GM19452 (cell line): ENCODE data around the gene OXSR1.
"Not testable (repeated sequence)": the region's sequence is repeated elsewhere in the genome, so short reads cannot be mapped to it uniquely, and the experiment has no call there.

ENCODE experiments used
- ATAC-seq: cut with Tn5 transposase; IDR thresholded peaks from one replicate; pipeline ENCODE4 v1.9.1; 2021; ENCODE audit not compliant: unreplicated experiment

OXSR1 gene

DNA sequence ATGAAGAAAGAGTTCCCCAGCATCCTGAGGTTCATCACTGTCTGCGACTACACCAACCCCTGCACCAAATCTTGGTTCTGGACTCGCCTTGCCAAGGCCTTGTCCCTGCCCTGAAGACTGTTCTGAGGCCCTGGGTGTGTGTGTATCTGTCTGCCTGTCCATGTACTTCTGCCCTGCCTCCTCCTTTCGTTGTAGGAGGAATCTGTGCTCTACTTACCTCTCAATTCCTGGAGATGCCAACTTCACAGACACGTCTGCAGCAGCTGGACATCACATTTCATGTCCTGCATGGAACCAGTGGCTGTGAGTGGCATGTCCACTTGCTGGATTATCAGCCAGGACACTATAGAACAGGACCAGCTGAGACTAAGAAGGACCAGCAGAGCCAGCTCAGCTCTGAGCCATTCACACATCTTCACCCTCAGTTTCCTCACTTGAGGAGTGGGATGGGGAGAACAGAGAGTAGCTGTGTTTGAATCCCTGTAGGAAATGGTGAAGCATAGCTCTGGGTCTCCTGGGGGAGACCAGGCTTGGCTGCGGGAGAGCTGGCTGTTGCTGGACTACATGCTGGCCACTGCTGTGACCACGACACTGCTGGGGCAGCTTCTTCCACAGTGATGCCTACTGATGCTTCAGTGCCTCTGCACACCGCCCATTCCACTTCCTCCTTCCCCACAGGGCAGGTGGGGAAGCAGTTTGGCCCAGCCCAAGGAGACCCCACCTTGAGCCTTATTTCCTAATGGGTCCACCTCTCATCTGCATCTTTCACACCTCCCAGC lies 24.0 kb upstream of the OXSR1 start:
- ATAC-seq = no peak

DNA sequence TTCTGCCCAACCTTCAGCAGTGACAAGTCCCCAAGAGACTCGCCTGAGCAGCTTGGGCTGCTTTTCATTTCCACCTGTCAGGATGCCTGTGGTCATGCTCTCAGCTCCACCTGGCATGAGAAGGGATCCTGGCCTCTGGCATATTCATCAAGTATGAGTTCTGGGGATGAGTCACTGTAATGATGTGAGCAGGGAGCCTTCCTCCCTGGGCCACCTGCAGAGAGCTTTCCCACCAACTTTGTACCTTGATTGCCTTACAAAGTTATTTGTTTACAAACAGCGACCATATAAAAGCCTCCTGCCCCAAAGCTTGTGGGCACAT lies 23.4 kb upstream of the OXSR1 start:
- ATAC-seq = no peak

DNA sequence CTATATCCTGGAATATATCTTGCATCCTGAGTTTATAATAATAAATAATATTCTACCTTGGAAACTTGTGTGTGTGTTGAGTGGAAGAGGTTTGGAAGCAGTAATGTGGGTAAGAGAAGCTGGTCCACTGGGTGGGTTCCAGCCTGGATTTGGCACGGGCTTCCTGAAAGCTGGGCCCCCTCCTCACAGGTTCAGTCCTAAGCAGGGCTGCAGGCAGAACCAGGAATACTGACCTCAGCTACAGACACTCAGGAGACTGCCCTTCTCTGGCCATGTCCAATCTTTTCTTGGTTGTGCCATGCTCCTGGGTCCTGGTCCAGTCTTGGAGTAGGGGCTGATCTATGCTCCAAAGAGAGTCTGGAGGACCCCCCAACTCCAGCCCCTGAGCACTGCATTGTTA lies 22.4 kb upstream of the OXSR1 start:
- ATAC-seq = no peak

DNA sequence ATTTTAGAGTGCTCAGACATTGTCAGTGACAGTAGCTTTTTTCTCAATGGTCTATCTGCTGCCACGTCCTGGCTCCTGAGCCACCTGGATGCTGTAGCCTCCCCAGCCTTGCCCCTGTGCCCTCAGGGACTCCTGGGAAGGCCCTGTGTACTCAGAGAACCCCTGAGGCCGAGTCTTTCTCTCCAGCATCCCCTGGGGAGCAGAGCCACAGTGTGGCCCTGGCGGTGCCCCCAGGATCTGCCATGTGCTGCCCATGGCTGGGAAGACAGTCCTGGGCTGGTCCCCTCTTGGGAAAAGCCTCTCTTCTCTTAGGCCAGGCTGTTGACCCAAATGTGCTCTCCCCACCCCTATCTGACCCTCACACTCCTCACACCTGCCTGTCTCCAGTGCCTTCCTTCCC lies 21.8 kb upstream of the OXSR1 start:
- no peak for ATAC-seq

DNA sequence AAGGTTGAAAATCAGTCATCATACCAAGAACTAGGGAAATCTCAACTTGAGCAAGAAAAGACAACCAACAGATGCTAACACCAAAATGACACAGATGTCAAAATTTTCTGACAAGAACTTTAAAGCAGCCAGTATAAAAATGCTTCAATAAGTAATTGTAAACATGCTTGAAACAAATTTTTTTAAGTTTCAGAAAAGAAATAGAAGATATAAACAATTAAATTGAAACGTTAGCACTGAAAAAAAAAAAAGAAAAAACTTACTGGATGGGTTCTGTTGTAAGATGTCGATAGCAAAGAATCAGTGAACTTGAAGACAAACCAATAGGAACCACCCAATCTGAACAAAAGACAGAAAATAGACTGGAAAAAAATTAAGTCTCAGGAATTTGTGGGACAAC lies 18.8 kb upstream of the OXSR1 start:
- no peak for ATAC-seq

DNA sequence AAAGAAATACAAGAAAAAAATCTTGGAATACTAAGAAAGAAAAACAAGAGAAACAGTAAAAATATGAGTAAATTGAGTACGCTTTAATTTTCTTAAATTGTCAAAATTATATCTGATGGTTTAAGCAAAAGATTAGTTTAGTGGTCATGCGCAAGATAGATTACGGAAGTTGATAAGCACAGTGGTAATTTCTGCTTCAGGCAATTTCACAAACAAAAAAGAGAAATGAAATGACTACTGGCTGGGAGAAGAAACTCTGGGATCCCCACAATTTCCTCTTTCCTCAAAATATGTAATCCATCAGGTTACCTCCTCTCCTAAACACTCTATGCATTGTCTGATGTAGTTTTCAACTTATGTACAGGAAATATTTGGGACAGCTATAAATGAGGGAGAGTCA lies 17.9 kb upstream of the OXSR1 start:
- ATAC-seq = no peak

DNA sequence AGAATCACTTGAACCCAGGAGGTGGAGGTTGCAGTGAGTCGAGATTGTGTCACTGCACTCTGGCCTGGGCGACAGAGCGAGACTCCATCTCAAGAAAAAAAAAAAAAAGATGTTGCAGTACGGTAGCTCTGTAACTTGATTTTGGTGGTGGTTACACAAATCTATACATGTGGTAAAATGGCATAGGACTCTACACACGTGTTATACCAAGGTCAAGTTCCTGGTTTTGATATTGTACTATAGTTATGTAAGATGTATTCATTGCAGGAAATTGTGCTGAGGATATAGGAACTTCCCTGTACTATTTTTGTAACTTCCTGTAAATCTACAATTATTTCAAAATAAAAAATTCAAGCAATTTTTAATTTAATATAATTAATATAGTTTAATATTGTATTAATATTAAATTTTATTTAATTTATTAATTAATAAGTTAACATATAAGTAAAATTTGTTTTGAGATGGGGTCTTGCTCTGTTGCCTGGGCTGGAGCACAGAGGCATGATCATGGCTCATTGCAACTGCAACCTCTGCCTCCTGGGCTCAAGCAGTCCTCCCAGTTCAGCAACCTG lies 16.9 kb upstream of the OXSR1 start:
- ATAC-seq = no peak

DNA sequence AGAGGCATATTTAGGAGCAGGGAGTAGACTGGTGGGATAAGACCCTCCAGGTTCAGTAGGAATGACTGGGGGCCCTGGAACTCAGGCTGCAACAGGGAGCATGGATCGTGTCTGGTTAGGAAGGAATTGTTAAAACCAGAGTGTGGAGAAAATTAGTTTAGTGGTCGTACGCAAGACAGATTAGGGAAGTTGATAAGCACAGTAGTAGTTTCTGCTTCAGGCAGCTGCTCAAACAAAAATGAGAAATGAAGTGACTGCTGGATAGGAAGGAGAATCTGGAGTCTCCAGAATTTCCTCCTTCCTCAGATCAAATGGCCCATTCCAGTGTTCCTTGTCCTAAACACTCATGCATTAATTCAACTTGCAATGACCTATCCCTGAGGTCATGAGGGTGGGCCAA lies 15.6 kb upstream of the OXSR1 start:
- no peak for ATAC-seq

DNA sequence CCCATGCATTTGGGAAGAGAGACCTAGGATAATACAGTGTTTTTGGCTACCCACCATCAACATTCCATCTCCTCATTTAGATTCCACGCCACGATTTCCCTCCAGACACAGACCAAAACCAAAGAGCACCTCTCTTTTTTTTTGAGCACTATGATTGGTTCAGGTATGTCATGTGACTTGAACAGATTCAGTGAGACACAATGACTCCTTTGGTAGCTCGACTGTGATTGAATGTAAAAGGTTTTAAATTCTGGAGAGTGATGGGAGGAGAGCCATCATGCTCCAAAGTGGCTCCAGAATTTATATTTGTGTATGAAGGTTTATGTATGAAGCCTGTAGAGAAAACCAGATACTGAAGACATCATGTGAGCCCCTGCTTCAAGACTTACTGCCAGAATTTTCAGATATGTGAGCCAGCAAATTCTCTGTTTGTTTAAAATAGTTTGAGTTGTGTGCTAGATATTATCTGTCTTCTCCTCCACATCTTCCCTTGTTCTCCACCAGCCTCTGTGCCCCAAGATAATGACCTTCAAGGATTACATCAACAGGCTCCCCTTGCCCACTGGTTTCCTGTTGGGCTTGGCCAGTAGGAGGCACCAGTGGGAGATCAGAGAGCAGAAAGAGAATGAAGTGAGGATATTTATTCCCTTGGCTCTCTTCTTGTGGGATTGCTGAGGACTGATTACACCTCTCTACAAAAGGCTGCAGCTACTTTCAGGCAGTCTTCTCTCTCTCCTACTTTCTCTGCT lies 14.4 kb upstream of the OXSR1 start:
- ATAC-seq = no peak

DNA sequence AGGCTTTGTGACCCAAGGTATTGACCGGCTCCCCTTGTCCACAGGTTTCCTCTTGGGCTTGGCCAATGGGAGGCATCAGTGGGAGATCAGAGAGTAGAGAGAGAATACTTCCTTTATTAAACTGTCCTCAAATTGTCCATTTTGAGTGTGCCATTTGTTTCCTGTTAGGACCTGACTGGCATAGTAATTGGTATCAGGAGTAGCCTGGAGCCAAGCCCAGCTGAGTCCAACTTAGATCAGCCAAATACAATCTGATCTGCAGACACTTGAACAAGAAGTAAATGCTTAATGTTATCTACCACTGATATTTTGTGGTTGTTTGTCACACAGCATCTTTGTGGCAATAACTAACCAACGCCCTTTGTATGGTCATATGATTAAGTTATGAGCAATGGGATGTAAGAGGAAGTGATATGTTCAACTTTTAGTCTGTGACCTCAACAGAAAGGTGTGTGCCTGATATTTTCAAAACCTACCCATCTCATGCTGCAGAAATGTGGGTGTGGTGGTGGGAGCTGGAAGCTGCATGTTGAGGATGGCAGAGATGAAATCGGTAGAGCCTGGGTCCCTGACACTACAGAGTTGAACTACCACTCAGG lies 13.6 kb upstream of the OXSR1 start:
- ATAC-seq = no peak

DNA sequence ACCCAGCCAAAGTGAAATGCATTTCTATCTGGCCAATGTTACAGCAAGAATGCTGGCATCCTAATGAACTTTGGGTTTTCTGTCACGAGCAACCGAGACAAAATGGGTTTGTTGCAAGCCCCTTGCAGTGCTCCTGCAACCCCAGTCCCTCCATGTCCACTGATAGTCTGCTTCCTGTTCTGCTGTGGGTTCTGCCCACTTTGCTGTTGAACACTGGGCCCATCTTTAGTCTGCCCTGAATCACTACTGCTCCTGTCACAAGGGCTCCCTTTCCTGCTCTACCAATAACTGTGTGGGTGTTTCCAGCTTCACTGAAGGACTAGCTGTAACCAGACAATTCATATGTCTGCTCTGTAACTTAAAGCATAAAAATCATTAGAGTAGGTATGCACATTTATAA lies 12.7 kb upstream of the OXSR1 start:
- ATAC-seq = no peak

DNA sequence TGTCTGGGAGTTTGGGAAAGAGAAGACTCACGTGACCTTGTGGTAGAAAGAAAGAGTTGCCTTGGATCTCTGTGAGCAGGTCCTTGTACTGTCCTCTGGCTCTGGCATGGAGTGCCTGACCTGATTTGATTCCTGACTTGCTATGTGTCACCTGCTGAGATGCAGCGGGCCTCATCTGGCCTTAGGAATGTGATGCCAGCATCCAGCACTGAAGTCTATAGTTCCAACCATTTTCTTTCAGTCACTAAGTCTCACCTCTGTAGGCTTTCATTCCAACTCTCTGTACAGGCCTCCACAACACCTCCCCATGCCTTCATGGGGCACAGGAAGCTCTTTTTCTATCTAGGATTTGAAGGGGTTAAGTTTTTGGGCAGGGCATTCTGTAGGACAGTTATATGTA lies 12.1 kb upstream of the OXSR1 start:
- no peak for ATAC-seq

DNA sequence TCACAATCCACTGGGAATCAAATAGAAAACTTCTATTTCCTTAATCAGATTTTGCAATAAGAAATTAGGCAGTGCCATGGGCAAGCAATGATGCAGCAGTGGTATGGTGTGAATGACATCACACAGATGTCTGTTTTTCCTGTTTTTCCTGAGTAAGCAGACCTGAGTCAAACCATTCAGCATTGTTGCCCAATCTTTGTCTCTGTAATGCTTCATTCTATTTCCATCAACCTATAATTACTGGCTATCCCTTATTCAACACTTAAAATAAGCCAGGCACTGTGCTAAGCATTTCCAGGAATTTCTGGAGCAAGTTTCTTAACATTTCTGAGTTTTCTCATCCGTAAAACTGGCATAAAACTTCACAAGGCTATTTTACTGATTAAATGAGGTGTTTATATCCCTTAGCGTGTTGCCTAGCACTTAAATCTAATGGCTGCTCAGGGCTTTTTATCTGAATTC lies 11.3 kb upstream of the OXSR1 start:
- ATAC-seq = no peak

DNA sequence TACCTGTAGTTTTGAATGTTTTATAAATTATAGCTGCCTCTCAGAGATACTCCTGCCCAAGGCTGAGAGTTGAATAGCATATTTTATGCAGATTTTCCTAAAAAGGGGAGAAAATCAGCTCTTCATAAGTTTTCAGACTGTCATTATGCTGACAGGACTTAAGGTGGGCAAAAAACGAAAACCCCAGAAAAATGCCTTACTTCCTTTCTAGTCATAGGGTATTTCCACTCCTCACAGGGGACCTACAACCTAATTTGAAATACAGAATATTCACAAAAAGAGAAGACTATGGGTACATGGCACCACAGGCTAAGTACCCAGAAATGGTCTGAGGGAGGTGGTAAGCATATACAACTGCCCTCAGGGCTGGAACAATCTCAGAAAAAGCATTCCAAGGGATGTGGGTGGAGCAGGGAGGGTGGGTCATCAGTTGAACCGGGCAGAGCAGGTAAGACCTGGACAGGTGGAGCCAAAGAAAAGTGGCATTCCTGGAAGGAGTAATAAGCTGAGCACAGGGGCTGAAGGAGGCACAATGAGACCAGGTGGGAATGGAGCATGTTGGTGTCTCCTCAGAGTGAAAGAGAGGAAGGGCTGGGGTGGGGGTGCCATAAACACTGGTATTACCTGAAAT lies 10.6 kb upstream of the OXSR1 start:
- ATAC-seq = no peak

DNA sequence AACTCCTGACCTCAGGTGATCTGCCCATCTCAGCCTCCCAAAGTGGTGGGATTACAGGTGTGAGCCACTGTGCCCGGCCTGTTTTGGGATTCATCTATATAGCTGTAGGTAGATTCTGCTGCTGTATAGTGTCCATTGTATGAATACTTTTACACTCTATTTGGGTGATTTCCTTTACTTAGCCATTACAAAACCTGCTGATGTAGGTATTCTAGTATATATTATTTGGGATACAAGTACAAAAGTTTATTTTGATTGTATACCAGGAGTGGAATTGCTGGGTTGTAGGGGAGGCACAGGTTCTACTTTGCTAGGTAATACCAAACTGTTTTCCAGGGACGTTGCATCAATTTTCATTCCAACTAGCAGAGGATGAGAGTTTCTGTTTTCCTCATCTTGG lies 9.5 kb upstream of the OXSR1 start:
- ATAC-seq = no peak

DNA sequence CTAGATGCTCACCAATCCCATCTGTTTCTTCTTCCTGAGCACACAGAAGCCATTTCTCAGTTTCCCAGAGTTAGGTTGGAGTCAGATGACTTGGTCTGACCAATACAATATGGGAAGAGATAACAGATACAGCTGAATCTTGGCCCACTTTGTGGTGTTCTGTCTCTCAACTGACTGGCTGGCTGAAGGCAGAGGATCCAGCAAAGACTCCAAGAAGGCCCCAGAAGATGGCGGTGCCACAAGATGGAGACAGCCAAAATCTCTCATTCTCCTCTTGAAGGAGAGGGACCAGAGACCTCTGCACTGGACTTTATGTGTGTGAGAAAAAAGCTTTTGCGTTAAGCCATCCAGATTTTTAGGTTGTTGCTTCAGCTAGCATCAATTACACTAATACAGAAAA lies 8.2 kb upstream of the OXSR1 start:
- no peak for ATAC-seq

DNA sequence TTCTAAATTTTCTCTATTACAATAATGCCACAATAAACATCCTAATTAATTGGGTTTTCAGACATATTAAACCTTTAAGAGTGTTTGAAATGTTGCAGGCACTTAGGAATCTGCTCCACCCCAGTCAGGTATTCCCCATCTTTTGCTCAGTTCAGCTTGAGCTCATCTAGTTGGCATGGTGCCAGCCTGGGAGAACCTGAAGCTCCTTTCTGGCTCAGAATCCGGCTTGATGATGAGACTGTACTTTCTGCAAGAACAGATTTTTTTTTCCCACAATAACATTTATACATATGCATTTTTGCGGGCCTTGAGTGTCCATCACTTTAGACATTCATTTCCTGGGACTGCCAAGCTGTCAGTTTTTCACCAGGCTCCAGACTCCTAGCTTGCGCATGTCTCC lies 7.7 kb upstream of the OXSR1 start:
- no peak for ATAC-seq

DNA sequence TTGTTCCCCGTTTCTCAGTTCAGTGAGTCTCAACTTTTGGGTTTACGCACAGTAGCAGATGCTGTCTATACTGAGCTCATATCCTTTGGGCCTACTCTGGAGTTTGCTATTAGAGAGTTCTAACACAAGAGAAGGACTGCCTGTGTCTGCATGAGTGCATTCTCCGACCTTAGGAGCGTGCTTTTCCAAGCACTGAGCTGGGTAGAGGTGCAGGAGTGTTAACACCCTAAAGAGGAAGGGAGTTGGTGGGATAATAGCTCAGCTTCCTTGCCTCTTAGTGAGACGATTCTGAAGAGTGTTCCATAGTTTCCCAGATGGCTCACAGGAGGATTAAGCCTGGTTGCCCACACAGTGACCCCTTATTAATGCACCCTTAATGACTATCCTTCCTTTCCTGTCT lies 6.9 kb upstream of the OXSR1 start:
- no peak for ATAC-seq

DNA sequence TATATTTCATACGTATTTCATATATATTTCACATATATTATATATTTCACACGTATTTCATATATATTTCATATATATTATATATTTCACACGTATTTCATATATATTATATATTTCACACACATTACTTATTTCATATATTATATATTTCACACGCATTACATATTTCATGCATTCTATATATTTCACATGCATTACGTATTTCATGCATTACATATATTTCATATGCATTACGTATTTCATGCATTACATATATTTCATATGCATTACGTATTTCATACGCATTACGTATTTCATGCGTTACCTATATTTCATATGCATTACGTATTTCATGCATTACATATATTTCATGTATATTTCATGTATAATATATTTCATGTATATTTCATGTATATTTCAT lies 4.6 kb upstream of the OXSR1 start:
- not testable (repeated sequence) for ATAC-seq

DNA sequence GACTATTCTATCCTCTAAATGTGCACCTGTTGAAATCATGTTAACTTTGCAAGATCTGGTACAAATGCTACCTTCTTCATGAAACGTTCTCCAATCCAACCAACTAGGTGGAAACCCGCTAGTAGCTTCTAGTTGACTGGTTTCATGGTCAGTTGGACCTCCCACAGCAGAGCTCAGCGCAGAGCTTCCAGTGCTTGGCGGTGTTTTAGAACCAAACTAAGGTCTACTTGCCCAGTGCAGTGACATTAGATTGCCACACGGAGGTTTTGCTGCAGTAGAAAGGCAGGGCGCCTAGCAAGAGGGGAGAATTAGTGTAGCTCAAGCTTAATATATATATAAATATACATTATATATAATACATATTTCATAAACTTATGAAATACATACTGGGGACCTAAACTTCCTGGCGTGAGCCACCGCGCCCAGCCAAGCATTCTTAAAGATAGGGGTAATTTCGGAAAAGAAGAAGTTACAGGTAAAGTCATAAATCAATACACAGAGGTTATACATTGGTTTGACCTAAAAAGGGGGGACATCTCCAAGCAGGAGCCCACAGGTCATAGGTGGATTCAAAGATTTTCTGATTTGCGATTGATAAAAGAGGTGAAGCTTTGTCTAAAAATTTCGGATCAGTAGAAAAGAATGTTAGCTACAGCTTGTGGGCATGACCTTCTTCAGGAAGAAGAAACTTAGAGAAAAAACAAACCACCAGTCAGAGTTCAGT lies 2.1 kb upstream of the OXSR1 start:
- no peak for ATAC-seq
